ENCODE data around the gene FGF19. TPM values are rescaled to one million over a fixed set of nuclear protein-coding genes. Genes with fewer than 3 reads are reported as not detected.

Gene FGF19
- total RNA-seq, result not detected

GRCh38 chr11:69703768-69704507, at the start of gene FGF19:
TSS of gene FGF19 (minus strand) at chr11:69704022. CDS start at chr11:69703876, 146 bp downstream.
- DNase-seq (no peak), ATAC-seq (no peak)
- Histone ChIP-seq H3K9me3 (no peaks in the 10 kb centered on the region), H3K4me3 (no peak within 1 kb of the TSS), H3K27me3 (peaks cover 5 to 11% of the 10 kb centered on the region in 2 donors), H3K27ac (no peak within 1 kb of the TSS), H3K36me3 (replicated peaks in 1 of 2; ENCODE audit: insufficient read depth in 1 of 2, low read depth in 2 of 2) (no peaks in the 10 kb centered on the region), H3K4me1 (peaks cover 18% of the 10 kb centered on the region)
- TF ChIP-seq POLR2A (IDR thresholded peaks at IDR 0.05) (no peak), CTCF (IDR thresholded peaks at IDR 0.05) (no peak)
- intact Hi-C loops (cut with DNase I), result no loop called here
- WGBS, 2 donors, result 0% methylated on average over 1 to 58 of the region's 67 CpGs

GRCh38 chr11:69752890-69753289, 49.1 kb upstream of the FGF19 start:
- Histone ChIP-seq H3K27me3 (no peaks in the 10 kb centered on the region), H3K9me3 (no peaks in the 10 kb centered on the region), H3K36me3 (replicated peaks in 1 of 2; ENCODE audit: insufficient read depth in 1 of 2, low read depth in 2 of 2) (no peaks in the 10 kb centered on the region), H3K4me1 (no peaks in the 10 kb centered on the region), H3K4me3 (no peak overlapping the region), H3K27ac (no peak overlapping the region)
- no peak for DNase-seq
- ATAC-seq, result no peak
- 17 to 24% methylated on average over 1 to 4 of the region's 4 CpGs for WGBS, 2 donors
- intact Hi-C loops (cut with DNase I), result no loop called here
- no peak for TF ChIP-seq POLR2A (IDR thresholded peaks at IDR 0.05)
- TF ChIP-seq CTCF (IDR thresholded peaks at IDR 0.05), result no peak

GRCh38 chr11:69750875-69751597, 47.2 kb upstream of the FGF19 start:
- DNase-seq (no peak), ATAC-seq (no peak)
- WGBS, 2 donors, result 59 to 61% methylated on average over 9 to 11 of the region's 11 CpGs
- Histone ChIP-seq H3K9me3 (no peaks in the 10 kb centered on the region), H3K27me3 (no peaks in the 10 kb centered on the region), H3K4me1 (no peaks in the 10 kb centered on the region), H3K4me3 (no peak overlapping the region), H3K36me3 (replicated peaks in 1 of 2; ENCODE audit: insufficient read depth in 1 of 2, low read depth in 2 of 2) (no peaks in the 10 kb centered on the region), H3K27ac (no peak overlapping the region)
- intact Hi-C loops (cut with DNase I), result no loop called here
- TF ChIP-seq POLR2A (IDR thresholded peaks at IDR 0.05) (no peak), CTCF (IDR thresholded peaks at IDR 0.05) (no peak)

- no peak for ATAC-seq
Measured at GRCh38 chr11:69750108-69750850, 46.5 kb upstream of the FGF19 start.

More at GRCh38 chr11:69750108-69750850, 46.5 kb upstream of the FGF19 start:
- TF ChIP-seq POLR2A (IDR thresholded peaks at IDR 0.05) (no peak), CTCF (IDR thresholded peaks at IDR 0.05) (no peak)
- intact Hi-C loops (cut with DNase I), result no loop called here
- no peak for DNase-seq
- H3K27me3 ChIP-seq, result no peaks in the 10 kb centered on the region
- no peaks in the 10 kb centered on the region for H3K9me3 ChIP-seq
- no peak overlapping the region for H3K4me3 ChIP-seq
- 55 to 66% methylated on average over 7 to 11 of the region's 11 CpGs for WGBS, 2 donors
- no peak overlapping the region for H3K27ac ChIP-seq
- H3K4me1 ChIP-seq, result no peaks in the 10 kb centered on the region
- H3K36me3 ChIP-seq (replicated peaks in 1 of 2; ENCODE audit: insufficient read depth in 1 of 2, low read depth in 2 of 2), result no peaks in the 10 kb centered on the region

Measured in body of pancreas (tissue), 4 donors.